ENCODE results near the gene ELFN2.
"Not testable (repeated sequence)": the region's sequence is repeated elsewhere in the genome, so short reads cannot be mapped to it uniquely, and the experiment has no call there.

Gene ELFN2

GRCh38 chr22:37412495-37413250, 14.6 kb downstream of the ELFN2 start:
- no peak for DNase-seq (ENCODE audit: extremely low read depth in 1 of 2, low read depth in 1 of 2)

DNA sequence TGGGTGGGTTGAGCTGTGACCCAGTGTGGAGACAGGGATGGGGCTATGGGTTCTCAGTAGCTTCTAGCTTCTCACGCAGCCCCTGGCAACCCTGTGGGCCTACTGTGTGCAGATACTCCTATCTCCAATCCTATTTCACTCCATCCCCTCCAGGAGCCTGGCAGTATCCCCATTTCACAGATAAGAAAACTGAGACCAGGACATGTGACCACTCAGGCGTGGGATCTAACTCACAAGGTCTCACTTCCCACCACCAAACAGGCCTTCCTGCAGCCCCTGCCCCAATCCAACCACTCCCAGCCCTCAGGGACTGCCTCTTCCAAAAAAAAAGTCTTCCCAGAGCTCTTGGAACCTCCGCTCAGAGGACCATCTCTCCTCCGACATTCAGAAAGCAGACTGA, 15.6 kb downstream of the ELFN2 start:
- no peak for DNase-seq (ENCODE audit: extremely low read depth in 1 of 2, low read depth in 1 of 2)

- no peak for DNase-seq (ENCODE audit: extremely low read depth in 1 of 2, low read depth in 1 of 2)
Measured at GRCh38 chr22:37410174-37411055, 16.9 kb downstream of the ELFN2 start.

GRCh38 chr22:37409459-37410050, 17.7 kb downstream of the ELFN2 start:
- DNase-seq (ENCODE audit: extremely low read depth in 1 of 2, low read depth in 1 of 2) = no peak

DNA sequence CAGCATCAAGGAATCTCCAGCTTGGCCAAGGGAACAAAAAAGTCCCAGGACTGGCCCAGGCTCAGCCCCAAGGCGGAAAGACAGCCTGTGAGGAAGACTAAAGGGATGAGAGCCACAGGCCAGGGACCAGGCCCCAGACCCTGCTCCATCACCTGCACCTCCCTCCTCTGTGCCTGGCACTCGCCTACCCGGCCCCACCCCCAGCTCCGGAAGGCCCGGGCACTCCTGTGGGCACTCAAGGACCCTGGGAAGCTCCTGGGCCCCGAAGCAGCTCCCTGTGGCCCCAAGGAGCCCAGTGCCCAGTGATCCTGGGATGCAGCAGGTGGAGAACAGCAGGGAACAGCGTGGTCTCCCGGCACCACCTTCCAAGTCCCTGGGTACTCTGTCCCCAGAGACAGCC, 18.2 kb downstream of the ELFN2 start:
- DNase-seq (ENCODE audit: extremely low read depth in 1 of 2, low read depth in 1 of 2) = no peak

GRCh38 chr22:37407856-37408255, 19.4 kb downstream of the ELFN2 start:
- no peak for DNase-seq (ENCODE audit: extremely low read depth in 1 of 2, low read depth in 1 of 2)

GRCh38 chr22:37406441-37407235, 20.6 kb downstream of the ELFN2 start:
- no peak for DNase-seq (ENCODE audit: extremely low read depth in 1 of 2, low read depth in 1 of 2)

DNA sequence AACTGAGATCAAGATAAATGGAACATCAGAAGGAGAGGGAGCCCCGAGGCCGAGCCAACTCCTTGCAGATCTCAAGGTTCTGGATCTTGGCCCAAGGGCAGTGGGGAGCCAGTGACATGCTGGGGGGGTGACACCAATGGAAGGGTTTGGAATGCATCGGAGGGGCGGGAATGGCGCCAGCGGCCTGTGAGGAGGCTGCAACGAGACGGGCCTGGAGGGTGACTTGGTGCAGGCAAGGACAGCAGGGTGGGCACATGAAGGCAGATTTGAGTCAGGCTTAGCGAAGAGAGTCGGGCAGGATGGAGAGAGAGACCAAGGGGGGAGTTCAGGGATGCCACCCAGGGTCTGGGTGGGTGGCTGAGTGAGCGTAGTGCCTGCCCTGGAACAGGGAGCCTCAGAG, 23.2 kb downstream of the ELFN2 start:
- no peak for DNase-seq (ENCODE audit: extremely low read depth in 1 of 2, low read depth in 1 of 2)

- DNase-seq (ENCODE audit: extremely low read depth in 1 of 2, low read depth in 1 of 2) = no peak
Measured at GRCh38 chr22:37403267-37403960, 23.9 kb downstream of the ELFN2 start.

DNA sequence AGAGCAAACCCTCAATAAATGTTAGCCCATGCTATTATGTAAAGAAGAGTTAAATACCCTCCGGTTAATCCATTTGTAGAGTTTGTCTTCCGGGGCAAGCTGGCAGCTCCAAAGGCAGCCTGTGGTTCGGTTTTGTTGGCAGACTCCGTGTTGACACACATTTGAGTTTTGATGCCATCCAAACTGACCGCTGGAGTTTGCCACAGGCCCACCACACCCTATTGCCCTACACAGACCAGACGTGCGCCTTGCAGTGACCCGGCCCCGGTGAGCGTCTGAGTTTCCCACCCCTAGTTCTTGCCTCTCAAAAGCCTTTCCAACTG, 25.1 kb downstream of the ELFN2 start:
- DNase-seq (ENCODE audit: extremely low read depth in 1 of 2, low read depth in 1 of 2) = no peak

- DNase-seq (ENCODE audit: extremely low read depth in 1 of 2, low read depth in 1 of 2) = no peak
Measured at GRCh38 chr22:37401401-37402183, 25.7 kb downstream of the ELFN2 start.

DNA sequence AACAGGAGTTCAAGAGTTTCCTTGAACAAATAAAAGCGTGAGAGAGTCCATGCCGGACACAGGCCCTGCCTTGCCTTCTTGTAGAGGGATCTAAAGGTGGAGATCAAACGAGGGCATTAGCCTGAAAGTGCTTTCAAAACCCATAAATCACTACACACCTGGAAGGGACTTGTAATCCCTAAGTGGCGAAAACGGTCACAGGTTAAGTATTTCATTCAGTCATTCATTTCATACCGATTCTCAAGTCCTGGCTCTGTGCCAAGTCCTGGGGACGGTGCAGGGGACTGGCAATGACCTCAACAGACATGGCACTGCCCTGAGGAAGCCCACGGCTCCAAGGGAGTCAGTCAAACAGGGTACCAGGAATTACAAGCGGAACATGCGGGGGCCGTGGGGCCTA, 26.6 kb downstream of the ELFN2 start:
- no peak for DNase-seq (ENCODE audit: extremely low read depth in 1 of 2, low read depth in 1 of 2)

DNA sequence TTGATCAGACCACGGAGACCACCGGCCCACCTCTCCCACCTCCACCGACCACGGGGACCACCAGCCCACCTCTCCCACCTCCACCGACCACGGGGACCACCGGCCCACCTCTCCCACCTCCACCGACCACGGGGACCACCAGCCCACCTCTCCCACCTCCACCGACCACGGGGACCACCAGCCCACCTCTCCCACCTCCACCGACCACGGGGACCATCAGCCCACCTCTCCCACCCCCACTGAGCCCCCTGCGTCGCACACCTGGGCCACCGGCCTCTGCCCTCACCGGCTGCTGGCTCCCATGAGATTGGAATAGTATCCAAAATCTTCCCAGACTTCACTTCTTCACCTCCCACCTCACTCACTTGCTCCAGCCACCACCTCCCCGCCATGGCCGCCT, 27.8 kb downstream of the ELFN2 start:
- DNase-seq (ENCODE audit: extremely low read depth in 1 of 2, low read depth in 1 of 2) = not testable (repeated sequence)

- DNase-seq (ENCODE audit: extremely low read depth in 1 of 2, low read depth in 1 of 2) = no peak
Measured at GRCh38 chr22:37397226-37397625, 30.1 kb downstream of the ELFN2 start.

- DNase-seq (ENCODE audit: extremely low read depth in 1 of 2, low read depth in 1 of 2) = no peak
Measured at GRCh38 chr22:37396488-37397084, 30.7 kb downstream of the ELFN2 start.

DNA sequence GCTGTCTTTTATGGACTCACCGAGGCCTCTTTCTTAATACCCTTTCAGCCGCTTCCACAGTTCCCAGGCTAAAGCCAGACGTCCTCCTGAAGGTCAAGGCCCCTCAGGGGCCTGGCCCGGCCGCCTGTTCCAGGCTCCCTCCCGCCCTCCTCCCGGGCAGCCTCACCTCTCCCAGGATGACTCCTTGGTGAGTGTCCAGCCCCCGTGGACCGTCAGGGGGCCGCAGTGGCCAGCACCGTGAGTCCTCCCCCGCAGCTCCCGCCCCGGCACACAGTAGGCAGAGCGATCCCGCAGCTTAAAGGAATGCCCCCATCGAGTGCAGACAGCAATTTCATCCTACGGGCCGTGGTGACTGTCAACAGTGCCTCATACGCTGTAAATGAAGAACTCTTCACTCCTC, 32.9 kb downstream of the ELFN2 start:
- DNase-seq (ENCODE audit: extremely low read depth in 1 of 2, low read depth in 1 of 2) = no peak

- no peak for DNase-seq (ENCODE audit: extremely low read depth in 1 of 2, low read depth in 1 of 2)
Measured at GRCh38 chr22:37393746-37394145, 33.5 kb downstream of the ELFN2 start.

GRCh38 chr22:37392721-37393328, 34.5 kb downstream of the ELFN2 start:
- DNase-seq (ENCODE audit: extremely low read depth in 1 of 2, low read depth in 1 of 2) = no peak

DNA sequence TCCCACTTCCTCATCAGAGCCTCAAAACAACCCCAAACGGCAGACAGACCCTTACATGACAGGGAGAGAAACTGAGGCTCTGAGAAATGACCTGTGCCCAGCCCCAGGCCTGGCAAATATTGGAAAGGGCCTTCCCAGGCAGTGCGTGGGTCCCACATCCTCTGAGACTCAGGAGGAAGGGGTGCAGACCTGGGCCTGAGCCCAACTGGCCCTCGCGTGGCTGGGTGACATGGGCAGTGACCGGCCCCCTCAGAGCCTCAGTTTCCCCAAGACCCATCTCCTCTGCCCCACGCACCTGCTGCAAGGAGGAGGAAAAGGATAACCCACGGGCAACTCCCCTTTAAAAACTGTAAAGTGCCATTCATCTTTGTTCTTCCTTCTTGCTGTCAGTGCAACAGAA, 35.6 kb downstream of the ELFN2 start:
- no peak for DNase-seq (ENCODE audit: extremely low read depth in 1 of 2, low read depth in 1 of 2)
